K562 (cell line): ENCODE results near the gene GRHL3. TPM values are rescaled to one million over a fixed set of nuclear protein-coding genes. Genes with fewer than 3 reads are reported as not detected.

Experiments used
- ATAC-seq: fragments of 200-7000 bp; cut with Tn5 transposase; 3 replicates; pipeline ENCODE4 v1.9.1; 2020; ENCODE audit warnings: moderate library complexity
- BruUV-seq: library from RNA; stranded (reverse); fragments of 400-500 nt; replicated peaks from 2 replicates; lab custom pipeline; 2021; lab: Mats Ljungman, UMichigan
- CTCF ChIA-PET: fragments of 300-600 bp; formaldehyde crosslinking; extraction: SDS; loops from one replicate; lab custom pipeline; 2021; ENCODE audit warnings: low intra/inter-chr PET ratio; lab: Yijun Ruan, JAX
- POLR2A ChIA-PET: fragments of 300-600, 350-650 bp; sonication (Branson Sonifier 250); formaldehyde crosslinking; extraction: SDS; loops from one replicate; lab custom pipeline; 2021; ENCODE audit warnings: antibody characterized with exemption, inconsistent platforms; lab: Yijun Ruan, JAX
- DNase-seq, 4 experiments: peaks; one replicate each; pipeline versions ENCODE4 v3.0.0 to v3.0.0-alpha.2; 2011 to 2018; ENCODE audit warnings: low spot score in 3 of 4, mixed read lengths in 3 of 4; ENCODE audit errors: extremely low read depth in 1 of 4
- FAIRE-seq: peaks from 2 replicates; lab custom pipeline; 2011; peaks lifted over from hg19 to GRCh38; lab: Jason Lieb, UNC
- H2AFZ ChIP-seq: 2 replicates; pipeline ENCODE4 v1.6.0; 2011; ENCODE audit warnings: low read depth, low read length, control low read depth, inconsistent platforms
- H3K27ac ChIP-seq: fragments of 200-600 bp; 3 replicates; pipeline ENCODE4 v1.8.0; 2011; ENCODE audit warnings: low read depth, mild to moderate bottlenecking, control low read depth, inconsistent platforms, low read length, moderate library complexity, mixed read lengths; ENCODE audit errors: extremely low read depth
- H3K27me3 ChIP-seq, 2 experiments: fragments of 300-600 bp in 1 of 2; 2 replicates in 1 of 2; 3 replicates in 1 of 2; pipeline versions ENCODE4 v1.6.0 to v1.8.0; 2011; ENCODE audit warnings: inconsistent platforms in 2 of 2, low read length in 2 of 2, mild to moderate bottlenecking in 1 of 2, mixed read lengths in 1 of 2, moderate library complexity in 1 of 2; ENCODE audit not compliant: control insufficient read depth in 2 of 2, insufficient read depth in 2 of 2
- H3K36me3 ChIP-seq: fragments of 300-600 bp; 3 replicates; pipeline ENCODE4 v1.8.0; 2011; ENCODE audit warnings: mild to moderate bottlenecking, low read length, inconsistent platforms; ENCODE audit not compliant: control insufficient read depth, insufficient read depth
- H3K4me1 ChIP-seq, 2 experiments: fragments of 200-600 bp in 1 of 2; replicated peaks in 1 of 2; 2 replicates in 1 of 2; 3 replicates in 1 of 2; pipeline versions ENCODE4 v1.5.1 to v1.8.0; 2011; ENCODE audit warnings: inconsistent platforms in 2 of 2, low read length in 2 of 2, mild to moderate bottlenecking in 1 of 2, mixed read lengths in 1 of 2, moderate library complexity in 1 of 2; ENCODE audit not compliant: control insufficient read depth in 2 of 2, insufficient read depth in 2 of 2
- H3K4me2 ChIP-seq: 2 replicates; pipeline ENCODE4 v1.6.1; 2011; ENCODE audit warnings: low read length, control low read depth, inconsistent platforms, mixed read lengths; ENCODE audit not compliant: insufficient read depth
- H3K4me3 ChIP-seq: fragments of 200-600 bp; sonication (generic), shearing (Covaris generic); 2 replicates; pipeline ENCODE4 v1.5.1; 2016; ENCODE audit warnings: control low read depth, inconsistent platforms
- H3K79me2 ChIP-seq: fragments of 200-600 bp; 3 replicates; pipeline ENCODE4 v1.8.0; 2011; ENCODE audit warnings: low read length, inconsistent platforms; ENCODE audit not compliant: control insufficient read depth, insufficient read depth
- H3K9ac ChIP-seq, 2 experiments: 2 replicates each; pipeline versions ENCODE4 v1.6.0 to v1.6.1; 2011; ENCODE audit warnings: low read depth in 2 of 2, low read length in 2 of 2, control low read depth in 1 of 2, inconsistent platforms in 1 of 2, mild to moderate bottlenecking in 1 of 2, mixed read lengths in 1 of 2; ENCODE audit not compliant: insufficient read depth in 1 of 2
- H3K9me1 ChIP-seq: one replicate; pipeline ENCODE4 v1.6.0; 2011; ENCODE audit warnings: inconsistent platforms, mild to moderate bottlenecking, low read length, moderate library complexity; ENCODE audit not compliant: control insufficient read depth, insufficient read depth
- H3K9me3 ChIP-seq: replicated peaks from 2 replicates; pipeline ENCODE4 v1.5.1; 2011; ENCODE audit warnings: low read depth, low read length, inconsistent platforms; ENCODE audit not compliant: control insufficient read depth, insufficient read depth
- H4K20me1 ChIP-seq: replicated peaks from 2 replicates; pipeline ENCODE4 v1.6.1; 2011; ENCODE audit warnings: low read length, inconsistent platforms, mixed read lengths; ENCODE audit not compliant: control insufficient read depth, insufficient read depth
- CREB1 ChIP-seq, 2 experiments: sonication (generic) in 1 of 2; formaldehyde crosslinking in 1 of 2; IDR thresholded peaks; 2 replicates each; pipeline versions ENCODE4 v1.6.1 to v1.8.0; 2012 to 2022; ENCODE audit warnings: inconsistent platforms in 1 of 2, mild to moderate bottlenecking in 1 of 2, missing genetic modification reagents in 1 of 2, moderate library complexity in 1 of 2
- DMBX1 ChIP-seq: fragments of 250-450 bp; sonication (Bioruptor Pico); IDR thresholded peaks from 2 replicates; pipeline ENCODE4 v1.8.0; 2022; ENCODE audit warnings: inconsistent platforms, mild to moderate bottlenecking, moderate library complexity, borderline replicate concordance
- ESRRB ChIP-seq: fragments of 250-450 bp; sonication (Bioruptor Pico); IDR thresholded peaks from 2 replicates; pipeline ENCODE4 v1.5.0; 2020; ENCODE audit warnings: mild to moderate bottlenecking, moderate library complexity, borderline replicate concordance
- MTA1 ChIP-seq: fragments of 450-650 bp; IDR thresholded peaks from 2 replicates; pipeline ENCODE4 v1.6.1; 2017; ENCODE audit warnings: borderline replicate concordance
- RAD21 ChIP-seq, 2 experiments: fragments of 250-450 bp in 1 of 2; fragments of 450-650 bp in 1 of 2; sonication (Bioruptor Pico) in 1 of 2; formaldehyde crosslinking in 1 of 2; IDR thresholded peaks in 1 of 2; conservative IDR thresholded peaks in 1 of 2; 2 replicates each; pipeline versions ENCODE4 v1.4.0 to v1.8.0; 2020 to 2022; ENCODE audit warnings: mild to moderate bottlenecking in 2 of 2, moderate library complexity in 1 of 2
- REST ChIP-seq, 2 experiments: fragments of 450-650 bp; formaldehyde crosslinking in 1 of 2; IDR thresholded peaks; 2 replicates each; pipeline versions ENCODE4 v1.4.0 to v1.6.1; 2014 to 2020; ENCODE audit warnings: mild to moderate bottlenecking in 2 of 2, borderline replicate concordance in 1 of 2, low read depth in 1 of 2
- YY1 ChIP-seq, 3 experiments: IDR thresholded peaks; 2 replicates each; pipeline ENCODE4 v1.6.1; 2011; ENCODE audit warnings: low read length in 2 of 3, mild to moderate bottlenecking in 2 of 3, moderate library complexity in 2 of 3, borderline replicate concordance in 1 of 3, control low read depth in 1 of 3, low read depth in 1 of 3; ENCODE audit not compliant: insufficient read depth in 3 of 3, insufficient replicate concordance in 2 of 3, control insufficient read depth in 1 of 3, insufficient read length in 1 of 3; ENCODE audit errors: extremely low read depth in 1 of 3
- WGBS: fragments of 100-300 bp; shearing (Covaris generic); methylation state at CpG from one replicate; pipeline ENCODE4 v1.1.6; 2016; ENCODE audit warnings: low coverage, mixed read lengths; ENCODE audit not compliant: insufficient coverage; ENCODE audit errors: missing lambda C conversion rate; 5-methylcytosine and 5-hydroxymethylcytosine counted together
- in situ Hi-C: fragments of 300-500 bp; cut with MboI; formaldehyde crosslinking; loops from 4 replicates; pipeline ENCODE4 v1.15.0; 2018; ENCODE audit warnings: inconsistent platforms, mixed read lengths
- intact Hi-C: fragments of 100-400 bp; cut with micrococcal nuclease; formaldehyde crosslinking; loops from 2 replicates; pipeline ENCODE4 v1.14.2; 2022
- polyA plus RNA-seq, 8 experiments: library from polyadenylated mRNA; depleted of rRNA in 4 of 8; stranded (reverse) in 5 of 8; unstranded in 3 of 8; fragments of >200 nt; fragmentation: Nextera tagmentation in 2 of 8; fragmentation: Illumina TruSeq in 1 of 8; extraction: Ambion mirVana in 2 of 8; extraction: Trizol in 1 of 8; gene quantifications; 2 replicates each; pipeline versions ENCODE4 v1.2.1 to v1.2.3, GENCODE V29; 2011 to 2014; ENCODE audit warnings: inconsistent platforms in 1 of 8, missing spikeins in 1 of 8
- total RNA-seq, 7 experiments: library from RNA; depleted of rRNA in 6 of 7; stranded (reverse); fragments of >200 nt in 6 of 7; fragmentation: Illumina TruSeq in 2 of 7; extraction: Trizol in 2 of 7; gene quantifications; 2 replicates each; pipeline versions ENCODE4 v1.2.1 to v1.2.3, GENCODE V29; 2011 to 2021; ENCODE audit warnings: low replicate concordance in 1 of 7

Gene GRHL3
- total and polyA plus RNA-seq, 9 of the 15 experiments (the other 6 are each of a cell fraction or from before 2014, with no cell fraction given), result 0.01 to 0.04 TPM; not detected in 7

GRCh38 chr1:24385160-24385940, 66.2 kb downstream of the GRHL3 start:
- intact Hi-C loops (no loop called here), in situ Hi-C loops (no loop called here)
- ChIA-PET CTCF (interaction anchor here (0.7 to 1.1 kb wide), 3 partner anchors 184 to 445 kb away, joined by 3 to 6 read pairs (median 4); no protein-coding TSS in a partner anchor), POLR2A (interaction anchor here (0.9 to 1.4 kb wide), 3 partner anchors 95 to 198 kb away, joined by 3 read pairs; partner anchors contain the start of gene IFNLR1)
- no peaks in the 10 kb centered on the region for H3K9me1 ChIP-seq
- H3K9ac ChIP-seq, result no peak overlapping the region
- ATAC-seq, result peak; percentile 94
- no peak overlapping the region for H2AFZ ChIP-seq
- FAIRE-seq, result peak; percentile 32
- BruUV-seq, result no TSS peak
- H3K36me3 ChIP-seq, result no peaks in the 10 kb centered on the region
- H4K20me1 ChIP-seq, result no peaks in the 10 kb centered on the region; the same call in 1 of the 2 replicates
- H3K27ac ChIP-seq, result no peak overlapping the region
- 28% methylated on average over 12 of the region's 12 CpGs for WGBS
- no peak overlapping the region for H3K4me3 ChIP-seq
- no peaks in the 10 kb centered on the region for H3K9me3 ChIP-seq
- H3K4me1 ChIP-seq, result no peaks in the 10 kb centered on the region
- no peaks in the 10 kb centered on the region for H3K79me2 ChIP-seq
- H3K27me3 ChIP-seq, result peaks cover 0 to 17% of the 10 kb centered on the region in 2 experiments; a peak in 3 of 5 replicates
- DNase-seq, result peak; percentile 44 to 67 (median 54)
- H3K4me2 ChIP-seq, result no peak overlapping the region
- TF ChIP-seq CREB1 (IDR thresholded peaks at IDR 0.05) (no peak), CREB1 (CRISPR knock-in tag; IDR thresholded peaks at IDR 0.05) (peak; percentile 7; the same call in 1 of the 2 replicates), RAD21 (CRISPR knock-in tag; conservative IDR thresholded peaks at IDR 0.05 in 1 of 2, IDR thresholded peaks at IDR 0.05 in 1 of 2) (peak in 1 of 2 experiments; percentile 69; a peak in 2 of 4 replicates), MTA1 (no peak), YY1 (IDR thresholded peaks at IDR 0.05; ENCODE audit: borderline replicate concordance in 1 of 3, control insufficient read depth in 1 of 3, extremely low read depth in 1 of 3, insufficient read depth in 3 of 3, insufficient read length in 1 of 3, insufficient replicate concordance in 2 of 3, low read depth in 1 of 3, low read length in 2 of 3) (peak in 1 of 3 experiments; percentile 20), ESRRB (CRISPR knock-in tag) (no peak), DMBX1 (no peak), REST (IDR thresholded peaks at IDR 0.05; ENCODE audit: borderline replicate concordance) (peak; percentile 48; the same call in 1 of the 2 replicates), REST (CRISPR knock-in tag; IDR thresholded peaks at IDR 0.05; ENCODE audit: low read depth) (no peak)
